Ovary (tissue), 9 donors: ENCODE measurements around the gene CADM3. TPM values are rescaled to one million over a fixed set of nuclear protein-coding genes. Genes with fewer than 3 reads are reported as not detected.
A peak's percentile ranks its signal among the peaks of the same experiment; 100 is the strongest.

Source experiments
- DNase-seq, 5 donors: peaks; one replicate each; pipeline ENCODE4 v3.0.0-alpha.2; 2019 to 2020
- H3K27ac ChIP-seq, 2 donors: fragments of 200-600 bp; one replicate each; pipeline versions ENCODE4 v1.5.1 to v1.8.0; 2019 to 2022
- H3K27me3 ChIP-seq: fragments of 200-600 bp; one replicate; pipeline ENCODE4 v1.8.0; 2022
- H3K36me3 ChIP-seq: fragments of 200-600 bp; sonication (generic); one replicate; pipeline ENCODE4 v1.5.1; 2019
- H3K4me1 ChIP-seq: one replicate; pipeline ENCODE4 v1.8.1; 2013; ENCODE audit warnings: mild to moderate bottlenecking, moderate library complexity; ENCODE audit not compliant: insufficient read depth
- H3K4me3 ChIP-seq: fragments of 200-600 bp; sonication (generic); one replicate; pipeline ENCODE4 v1.5.1; 2017
- H3K9me3 ChIP-seq, 2 donors: fragments of 200-600 bp in 1 of 2; sonication (generic) in 1 of 2; one replicate each; pipeline versions ENCODE4 v1.5.1 to v1.8.1; 2013 to 2019; ENCODE audit warnings: mild to moderate bottlenecking in 1 of 2, moderate library complexity in 1 of 2
- EP300 ChIP-seq: sonication (generic); formaldehyde crosslinking; IDR thresholded peaks from one replicate; pipeline ENCODE4 v1.6.1; 2017; ENCODE audit warnings: antibody characterized with exemption
- POLR2A ChIP-seq: fragments of 450-650 bp; IDR thresholded peaks from one replicate; pipeline ENCODE4 v1.6.1; 2017; ENCODE audit warnings: antibody characterized with exemption, mild to moderate bottlenecking, moderate library complexity
- WGBS, 3 donors: extraction: QIAGEN DNeasy Blood & Tissue Kit in 1 of 3; methylation state at CpG; one replicate each; pipeline versions ENCODE4 v1.1.5 to v1.1.7; 2013 to 2017; 5-methylcytosine and 5-hydroxymethylcytosine counted together
- intact Hi-C, 4 donors: fragments of 100-400 bp; cut with DNase I; formaldehyde crosslinking; loops; one replicate each; pipeline versions ENCODE4 v1.11.0 to v1.15.1; 2022 to 2023
- polyA plus RNA-seq, 2 donors: library from polyadenylated mRNA; stranded (reverse); fragments of 200-250 nt in 1 of 2; fragments of 350-450 nt in 1 of 2; fragmentation: Illumina TruSeq in 1 of 2; extraction: RNeasy Lipid Tissue Mini Kit (QIAGEN cat#74804) in 1 of 2; gene quantifications; one replicate each; pipeline ENCODE4 v1.2.3, GENCODE V29; 2013 to 2014
- total RNA-seq, 7 donors: library from RNA; depleted of rRNA in 2 of 7; stranded (reverse); fragments of >200 nt in 2 of 7; fragmentation: NEBNext Ultra II Directional in 3 of 7; extraction: Animal tissue kit (Norgen Biotek cat#: 25700) in 3 of 7; gene quantifications; one replicate each; pipeline versions ENCODE4 v1.1.0 to v1.2.4, GENCODE V29; 2016 to 2023
- TF ChIP-seq, protein P1 (sequence below), 3 donors: fragments of 450-650 bp in 2 of 3; fragments of 200-600 bp in 1 of 3; IDR thresholded peaks; one replicate each; pipeline versions ENCODE4 v1.5.1 to v1.8.0; 2016 to 2022; ENCODE audit warnings: antibody characterized with exemption in 3 of 3, mild to moderate bottlenecking in 1 of 3
- donor health status: DM: no; HTN: no; CAD: no; lungs with moderate emphysema.
- donor health status: DM: no; HTN: no; CAD: no.
- donor health status: Bipolar disorder and iron deficiency.
- donor health status: DM: yes; HTN: yes; CAD: no.
- donor health status: DM: no; HTN: no; CAD: no.
- donor health status: DM: yes; HTN: yes; CAD: no.

The CADM3 gene
- total and polyA plus RNA-seq, 9 donors = 0.17 to 13.8 (median 1.5) TPM; not detected in 2

- no peaks in the 10 kb centered on the region for H3K36me3 ChIP-seq
- DNase-seq = peak in 1 of 5 donors; percentile 23
- TF ChIP-seq POLR2A (no peak), EP300 (no peak)
- TF ChIP-seq, protein P1, sequence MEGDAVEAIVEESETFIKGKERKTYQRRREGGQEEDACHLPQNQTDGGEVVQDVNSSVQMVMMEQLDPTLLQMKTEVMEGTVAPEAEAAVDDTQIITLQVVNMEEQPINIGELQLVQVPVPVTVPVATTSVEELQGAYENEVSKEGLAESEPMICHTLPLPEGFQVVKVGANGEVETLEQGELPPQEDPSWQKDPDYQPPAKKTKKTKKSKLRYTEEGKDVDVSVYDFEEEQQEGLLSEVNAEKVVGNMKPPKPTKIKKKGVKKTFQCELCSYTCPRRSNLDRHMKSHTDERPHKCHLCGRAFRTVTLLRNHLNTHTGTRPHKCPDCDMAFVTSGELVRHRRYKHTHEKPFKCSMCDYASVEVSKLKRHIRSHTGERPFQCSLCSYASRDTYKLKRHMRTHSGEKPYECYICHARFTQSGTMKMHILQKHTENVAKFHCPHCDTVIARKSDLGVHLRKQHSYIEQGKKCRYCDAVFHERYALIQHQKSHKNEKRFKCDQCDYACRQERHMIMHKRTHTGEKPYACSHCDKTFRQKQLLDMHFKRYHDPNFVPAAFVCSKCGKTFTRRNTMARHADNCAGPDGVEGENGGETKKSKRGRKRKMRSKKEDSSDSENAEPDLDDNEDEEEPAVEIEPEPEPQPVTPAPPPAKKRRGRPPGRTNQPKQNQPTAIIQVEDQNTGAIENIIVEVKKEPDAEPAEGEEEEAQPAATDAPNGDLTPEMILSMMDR (IDR thresholded peaks at IDR 0.05) = peak in 2 of 3 donors; percentile 21 to 40
- 2 to 4% (median 4%) methylated on average over 5 of the region's 5 CpGs for WGBS, 3 donors
- no peak overlapping the region for H3K4me3 ChIP-seq
- no peaks in the 10 kb centered on the region for H3K4me1 ChIP-seq
- H3K9me3 ChIP-seq = no peaks in the 10 kb centered on the region
- intact Hi-C loops = loop anchor here in 1 of 4 donors (5.0 kb wide), 1 partner anchor 52 kb away; no protein-coding TSS in a partner anchor
- no peaks in the 10 kb centered on the region for H3K27me3 ChIP-seq
- H3K27ac ChIP-seq = no peak overlapping the region
These were observed 42.8 kb downstream of the CADM3 start for GRCh38 chr1:159214149-159214760.

DNA sequence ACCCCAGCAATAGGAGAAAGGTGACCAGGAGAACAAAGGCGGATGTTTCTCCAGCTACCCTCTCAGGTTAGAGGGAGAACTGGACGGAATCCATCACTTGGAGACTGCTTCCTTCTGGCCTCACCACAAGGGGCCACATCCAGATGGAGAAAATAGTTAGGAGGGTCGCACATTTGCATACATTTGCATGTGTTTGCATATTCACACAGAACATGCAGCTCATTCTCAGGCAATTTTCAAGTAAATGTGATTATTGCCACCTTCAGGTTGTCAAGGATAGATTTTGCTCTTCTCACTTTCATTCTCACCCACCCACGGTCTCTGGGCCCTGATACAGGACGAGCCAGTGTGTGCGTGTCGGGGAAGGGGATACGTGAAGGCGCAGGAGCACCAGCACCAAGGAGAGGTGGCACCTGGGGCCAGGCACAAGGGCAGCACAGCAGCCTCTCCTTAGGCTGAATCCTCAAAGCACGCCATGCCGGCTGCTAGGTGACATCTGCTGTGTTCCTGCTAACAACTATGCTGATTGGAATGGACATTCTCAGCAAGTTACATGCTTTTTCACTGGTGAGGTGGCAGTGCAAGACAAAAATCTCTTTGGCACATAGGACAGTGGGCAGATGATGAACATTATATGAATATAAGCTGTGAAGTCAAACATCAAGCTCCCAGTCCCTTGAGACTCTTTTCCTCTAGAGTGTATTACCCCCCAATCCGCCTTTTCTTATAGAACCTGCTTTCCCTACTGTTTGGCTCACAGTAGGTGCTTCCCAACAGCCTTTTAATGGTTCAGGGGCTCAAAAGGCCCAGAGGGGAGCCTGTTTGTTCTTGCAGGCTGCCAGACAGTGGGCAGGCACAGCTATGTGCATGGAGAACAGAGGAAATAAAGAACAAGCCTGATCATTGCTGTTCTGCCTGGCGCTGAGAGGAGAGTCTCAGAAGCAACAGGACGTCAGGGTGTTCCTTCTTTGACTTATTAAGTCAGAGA, 47.5 kb downstream of the CADM3 start:
- intact Hi-C loops = no loop called here
- 37 to 47% (median 42%) methylated on average over 14 of the region's 14 CpGs for WGBS, 3 donors
- DNase-seq = no peak
- no peaks in the 10 kb centered on the region for H3K36me3 ChIP-seq
- H3K9me3 ChIP-seq = no peaks in the 10 kb centered on the region
- TF ChIP-seq, protein P1 (IDR thresholded peaks at IDR 0.05) = no peak
- TF ChIP-seq POLR2A (no peak), EP300 (no peak)
- no peak overlapping the region for H3K4me3 ChIP-seq
- no peaks in the 10 kb centered on the region for H3K4me1 ChIP-seq
- no peaks in the 10 kb centered on the region for H3K27me3 ChIP-seq
- H3K27ac ChIP-seq = no peak overlapping the region

DNA sequence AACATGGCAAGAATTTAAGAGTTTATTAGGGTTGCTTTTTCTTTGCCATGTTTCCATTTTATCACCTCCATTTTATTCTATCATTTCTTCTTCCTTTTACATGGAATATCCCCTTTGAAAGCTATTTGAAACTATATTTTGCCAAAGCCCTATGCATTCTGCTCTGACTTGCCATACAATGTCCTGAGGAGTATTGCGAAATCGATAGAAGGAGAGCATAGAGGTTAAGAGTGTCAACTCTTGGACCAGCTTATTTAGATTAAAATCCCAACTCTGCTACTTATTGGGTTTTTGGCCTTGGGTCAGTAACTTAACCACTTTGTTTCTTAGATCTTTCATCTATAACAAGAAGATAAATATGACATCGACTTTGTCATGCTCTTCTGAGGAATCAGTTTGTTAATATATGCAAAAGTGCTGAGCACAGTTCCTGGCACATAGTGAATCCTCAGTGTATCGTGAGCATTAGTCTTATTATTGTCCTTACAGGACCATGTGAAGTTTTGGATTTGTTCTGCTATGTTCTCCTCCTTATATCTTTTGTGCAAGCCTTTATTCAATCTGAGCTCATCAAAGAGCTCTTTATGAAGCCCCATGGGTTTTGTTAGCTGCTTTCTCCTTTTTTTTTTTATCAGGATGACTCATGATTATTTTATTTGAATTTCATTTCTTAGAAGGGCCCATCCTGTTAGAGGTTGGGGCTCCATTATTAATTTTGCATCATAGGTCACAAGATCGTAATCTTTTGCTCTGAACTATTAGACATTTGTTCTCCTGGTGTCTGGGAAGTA, 50.9 kb downstream of the CADM3 start:
- H3K36me3 ChIP-seq = no peaks in the 10 kb centered on the region
- no peaks in the 10 kb centered on the region for H3K9me3 ChIP-seq
- DNase-seq = no peak
- TF ChIP-seq POLR2A (no peak), EP300 (no peak)
- TF ChIP-seq, protein P1 (IDR thresholded peaks at IDR 0.05) = no peak
- no peak overlapping the region for H3K4me3 ChIP-seq
- H3K27me3 ChIP-seq = no peaks in the 10 kb centered on the region
- no peaks in the 10 kb centered on the region for H3K4me1 ChIP-seq
- H3K27ac ChIP-seq = no peak overlapping the region
- intact Hi-C loops = no loop called here
- 82 to 91% (median 91%) methylated on average over 5 of the region's 5 CpGs for WGBS, 3 donors

GRCh38 chr1:159223004-159223403, 51.6 kb downstream of the CADM3 start:
- H3K27me3 ChIP-seq = no peaks in the 10 kb centered on the region
- H3K4me1 ChIP-seq = no peaks in the 10 kb centered on the region
- no peaks in the 10 kb centered on the region for H3K36me3 ChIP-seq
- H3K27ac ChIP-seq = no peak overlapping the region
- intact Hi-C loops = no loop called here
- TF ChIP-seq, protein P1 (IDR thresholded peaks at IDR 0.05) = no peak
- no peak for TF ChIP-seq EP300
- no peak for TF ChIP-seq POLR2A
- H3K4me3 ChIP-seq = no peak overlapping the region
- WGBS, 3 donors = 15 to 32% (median 21%) methylated on average over 2 of the region's 2 CpGs
- no peak for DNase-seq
- no peaks in the 10 kb centered on the region for H3K9me3 ChIP-seq
